Measurements from ENCODE around the gene FRMD4A. TPM values are rescaled to one million over a fixed set of nuclear protein-coding genes. Genes with fewer than 3 reads are reported as not detected.

Gene FRMD4A
- total RNA-seq, 4 donors from 2014 or later = 4.4 to 7.1 (median 5.2) TPM

DNA sequence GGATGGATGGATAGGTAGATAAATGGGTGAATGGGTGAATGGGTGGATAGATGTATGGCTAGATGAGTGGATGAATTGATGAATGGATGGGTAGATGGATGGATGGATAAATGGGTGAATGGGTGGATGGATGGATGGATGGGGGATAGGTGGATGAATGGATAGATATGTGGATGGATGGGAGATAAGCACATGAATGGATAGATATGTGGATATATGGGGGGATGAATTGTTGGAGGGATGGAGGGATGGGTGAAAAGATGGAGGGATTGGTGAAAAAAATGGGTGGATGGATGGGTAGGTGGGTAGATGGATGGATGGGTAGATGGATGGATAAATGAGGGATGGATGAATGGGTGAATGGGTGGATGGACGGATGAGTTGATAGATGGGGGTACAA lies 196.4 kb downstream of the FRMD4A start:
- H3K4me1 ChIP-seq = no peaks in the 10 kb centered on the region
- in situ Hi-C loops (cut with MboI; ENCODE audit: low sequenced_read_pairs in 4 of 4) = no loop called here
- H3K4me3 ChIP-seq = no peak overlapping the region
- H3K27ac ChIP-seq = no peak overlapping the region
- TF ChIP-seq, protein P1, sequence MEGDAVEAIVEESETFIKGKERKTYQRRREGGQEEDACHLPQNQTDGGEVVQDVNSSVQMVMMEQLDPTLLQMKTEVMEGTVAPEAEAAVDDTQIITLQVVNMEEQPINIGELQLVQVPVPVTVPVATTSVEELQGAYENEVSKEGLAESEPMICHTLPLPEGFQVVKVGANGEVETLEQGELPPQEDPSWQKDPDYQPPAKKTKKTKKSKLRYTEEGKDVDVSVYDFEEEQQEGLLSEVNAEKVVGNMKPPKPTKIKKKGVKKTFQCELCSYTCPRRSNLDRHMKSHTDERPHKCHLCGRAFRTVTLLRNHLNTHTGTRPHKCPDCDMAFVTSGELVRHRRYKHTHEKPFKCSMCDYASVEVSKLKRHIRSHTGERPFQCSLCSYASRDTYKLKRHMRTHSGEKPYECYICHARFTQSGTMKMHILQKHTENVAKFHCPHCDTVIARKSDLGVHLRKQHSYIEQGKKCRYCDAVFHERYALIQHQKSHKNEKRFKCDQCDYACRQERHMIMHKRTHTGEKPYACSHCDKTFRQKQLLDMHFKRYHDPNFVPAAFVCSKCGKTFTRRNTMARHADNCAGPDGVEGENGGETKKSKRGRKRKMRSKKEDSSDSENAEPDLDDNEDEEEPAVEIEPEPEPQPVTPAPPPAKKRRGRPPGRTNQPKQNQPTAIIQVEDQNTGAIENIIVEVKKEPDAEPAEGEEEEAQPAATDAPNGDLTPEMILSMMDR (IDR thresholded peaks at IDR 0.05 in 4 of 5, conservative IDR thresholded peaks at IDR 0.05 in 1 of 5) = no peak
- no peak for TF ChIP-seq POLR2A (IDR thresholded peaks at IDR 0.05)
- no peaks in the 10 kb centered on the region for H3K9me3 ChIP-seq
- DNase-seq (no peak), ATAC-seq (no peak)
- no peaks in the 10 kb centered on the region for H3K36me3 ChIP-seq
- intact Hi-C loops (cut with DNase I; ENCODE audit: low total_unique reads) = no loop called here
- no peaks in the 10 kb centered on the region for H3K27me3 ChIP-seq

DNA sequence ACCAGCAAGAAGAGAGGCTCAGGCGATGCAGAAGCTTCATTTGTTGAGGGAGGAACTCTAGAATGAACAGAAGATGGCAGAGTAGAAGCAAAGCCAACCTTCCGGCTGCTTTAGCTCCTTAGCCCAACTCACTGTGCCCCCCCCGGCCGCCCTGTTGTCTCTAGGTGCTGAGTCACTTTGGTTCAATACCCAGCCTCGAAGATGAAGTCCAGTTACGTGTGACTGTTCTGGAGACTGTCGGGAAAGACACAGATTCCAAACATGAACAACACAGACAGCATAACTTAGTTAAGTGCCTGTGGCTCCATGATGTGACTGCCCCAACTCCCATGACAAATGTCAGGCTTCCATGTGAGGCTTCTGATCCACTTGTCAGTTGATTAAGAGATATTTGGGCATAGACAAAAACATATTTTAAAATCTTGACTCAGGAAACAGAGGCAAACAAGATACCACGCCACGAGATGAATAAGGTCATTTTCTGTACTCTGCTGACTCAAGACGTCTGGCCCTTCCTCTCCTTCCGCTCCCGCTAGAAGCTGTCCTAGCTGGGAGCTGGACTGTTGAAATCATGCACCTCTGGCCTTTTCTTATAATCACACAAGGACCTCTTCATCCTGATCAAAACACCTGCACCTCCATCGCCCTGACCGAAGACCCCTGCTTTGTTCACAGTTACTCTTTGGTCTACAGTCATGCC lies 199.3 kb downstream of the FRMD4A start:
- Histone ChIP-seq H3K9me3 (no peaks in the 10 kb centered on the region), H3K27me3 (no peaks in the 10 kb centered on the region), H3K27ac (no peak overlapping the region), H3K4me3 (no peak overlapping the region), H3K36me3 (no peaks in the 10 kb centered on the region), H3K4me1 (no peaks in the 10 kb centered on the region)
- TF ChIP-seq POLR2A (IDR thresholded peaks at IDR 0.05) = no peak
- TF ChIP-seq, protein P1 (IDR thresholded peaks at IDR 0.05 in 4 of 5, conservative IDR thresholded peaks at IDR 0.05 in 1 of 5) = no peak
- DNase-seq = no peak
- in situ Hi-C loops (cut with MboI; ENCODE audit: low sequenced_read_pairs in 4 of 4) (no loop called here), intact Hi-C loops (cut with DNase I; ENCODE audit: low total_unique reads) (no loop called here)
- ATAC-seq = no peak

DNA sequence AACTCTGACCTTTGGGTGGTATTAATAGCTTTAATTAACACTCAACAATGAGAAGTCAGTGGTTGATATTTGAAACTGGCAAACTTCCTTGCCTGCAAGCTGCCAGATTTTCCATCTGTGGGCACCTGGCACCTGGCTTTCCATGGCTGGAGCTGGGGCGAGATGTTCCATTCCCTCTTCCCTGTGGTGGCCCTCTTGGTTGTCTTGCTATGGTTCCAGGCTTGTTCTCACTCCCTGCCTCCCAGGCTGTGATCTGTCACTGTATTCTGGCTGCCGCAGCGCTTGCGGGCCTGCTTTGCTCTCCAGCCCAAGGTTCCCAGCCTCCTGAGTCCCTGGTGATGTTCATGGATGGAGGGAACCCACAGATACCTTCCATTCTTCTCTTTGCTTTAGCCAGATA lies 201.0 kb downstream of the FRMD4A start:
- H3K4me1 ChIP-seq = no peaks in the 10 kb centered on the region
- H3K27me3 ChIP-seq = no peaks in the 10 kb centered on the region
- H3K9me3 ChIP-seq = no peaks in the 10 kb centered on the region
- TF ChIP-seq POLR2A (IDR thresholded peaks at IDR 0.05) = no peak
- TF ChIP-seq, protein P1 (IDR thresholded peaks at IDR 0.05 in 4 of 5, conservative IDR thresholded peaks at IDR 0.05 in 1 of 5) = no peak
- no peak overlapping the region for H3K4me3 ChIP-seq
- no peak for ATAC-seq
- DNase-seq = no peak
- no peaks in the 10 kb centered on the region for H3K36me3 ChIP-seq
- intact Hi-C loops (cut with DNase I; ENCODE audit: low total_unique reads) (no loop called here), in situ Hi-C loops (cut with MboI; ENCODE audit: low sequenced_read_pairs in 4 of 4) (no loop called here)
- H3K27ac ChIP-seq = no peak overlapping the region

DNA sequence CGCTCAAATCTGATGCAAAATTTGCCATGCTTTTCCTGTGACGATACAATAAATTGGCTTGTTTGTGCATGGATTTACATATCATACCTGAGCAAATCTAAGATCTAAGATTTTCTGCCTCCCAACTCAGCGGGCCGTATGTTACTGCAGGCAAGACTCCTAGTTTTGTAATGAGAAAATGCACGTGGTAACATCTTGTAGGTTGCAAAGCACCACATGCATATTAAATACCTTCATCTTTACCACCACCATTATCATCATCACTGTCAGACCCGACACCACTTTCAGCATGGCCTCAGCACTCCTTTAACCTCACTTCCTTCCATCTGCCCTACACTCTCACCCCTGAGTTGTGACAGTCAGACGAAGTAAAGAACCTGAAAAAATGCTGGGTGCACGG lies 202.2 kb downstream of the FRMD4A start:
- in situ Hi-C loops (cut with MboI; ENCODE audit: low sequenced_read_pairs in 4 of 4) = no loop called here
- ATAC-seq = no peak

More for the DNA sequence above, 202.2 kb downstream of the FRMD4A start:
- intact Hi-C loops (cut with DNase I; ENCODE audit: low total_unique reads) = no loop called here
- Histone ChIP-seq H3K36me3 (no peaks in the 10 kb centered on the region), H3K27ac (no peak overlapping the region), H3K4me1 (no peaks in the 10 kb centered on the region), H3K4me3 (no peak overlapping the region), H3K9me3 (no peaks in the 10 kb centered on the region), H3K27me3 (no peaks in the 10 kb centered on the region)
- no peak for DNase-seq
- TF ChIP-seq POLR2A (IDR thresholded peaks at IDR 0.05) = no peak
- TF ChIP-seq, protein P1 (IDR thresholded peaks at IDR 0.05 in 4 of 5, conservative IDR thresholded peaks at IDR 0.05 in 1 of 5) = no peak
